ENCODE measurements around the gene ZRSR2. TPM values are rescaled to one million over a fixed set of nuclear protein-coding genes. Genes with fewer than 3 reads are reported as not detected.

The ZRSR2 gene
- total RNA-seq, 2 donors from 2014 or later, result 7.1 to 7.2 TPM

DNA sequence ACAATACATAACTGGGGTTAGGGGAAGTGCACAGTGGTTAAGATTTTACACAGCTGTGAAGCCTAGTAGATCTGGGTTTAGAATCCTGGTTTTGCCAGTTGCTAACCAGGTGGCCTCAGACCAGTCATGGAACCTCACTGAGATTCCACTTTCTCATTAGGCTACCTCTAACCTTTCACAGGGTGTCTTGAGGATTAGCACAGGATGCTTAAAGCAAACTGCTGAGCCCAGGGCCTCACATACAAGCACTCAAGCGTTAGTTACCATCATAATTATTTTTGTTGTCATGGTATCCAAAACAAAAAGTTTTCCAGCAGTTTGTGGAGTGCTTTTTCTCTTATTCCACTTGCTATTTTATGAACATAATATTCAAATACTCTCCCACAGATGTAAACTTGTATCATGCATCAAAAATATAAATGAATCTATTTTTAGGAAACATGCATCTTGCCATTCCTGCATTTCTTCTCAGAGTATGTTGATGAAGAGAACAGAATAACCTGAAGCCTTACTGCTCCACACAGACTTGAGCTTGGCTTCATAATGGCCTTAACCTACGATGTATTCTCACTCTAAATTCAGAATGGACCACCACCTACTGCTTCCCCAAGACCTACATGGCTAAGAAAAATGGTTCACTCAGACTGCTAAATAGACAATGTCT, 51.7 kb downstream of the ZRSR2 start:
- no peak for DNase-seq
- ATAC-seq, result no peak
- intact Hi-C loops (cut with DNase I), result no loop called here

DNA sequence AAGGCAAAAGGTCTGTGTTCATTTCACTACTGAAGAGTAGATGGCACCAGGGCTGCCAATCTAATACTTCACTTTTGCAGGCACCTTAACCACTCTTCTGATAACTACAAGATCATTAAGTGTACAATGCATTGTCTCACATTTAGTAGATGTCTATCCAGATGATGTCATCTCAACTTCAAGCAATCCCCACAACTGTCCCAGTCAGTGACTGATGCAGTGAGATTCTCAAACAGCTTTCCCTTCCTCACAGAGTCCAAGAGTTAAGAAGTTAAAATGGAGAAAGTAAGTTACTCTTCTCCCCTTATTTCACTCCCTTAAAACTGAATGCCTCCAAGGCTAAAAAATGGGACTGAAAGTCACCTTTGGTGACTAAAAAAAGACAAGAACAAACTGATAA, 53.7 kb downstream of the ZRSR2 start:
- intact Hi-C loops (cut with DNase I), result no loop called here
- no peak for ATAC-seq
- no peak for DNase-seq

DNA sequence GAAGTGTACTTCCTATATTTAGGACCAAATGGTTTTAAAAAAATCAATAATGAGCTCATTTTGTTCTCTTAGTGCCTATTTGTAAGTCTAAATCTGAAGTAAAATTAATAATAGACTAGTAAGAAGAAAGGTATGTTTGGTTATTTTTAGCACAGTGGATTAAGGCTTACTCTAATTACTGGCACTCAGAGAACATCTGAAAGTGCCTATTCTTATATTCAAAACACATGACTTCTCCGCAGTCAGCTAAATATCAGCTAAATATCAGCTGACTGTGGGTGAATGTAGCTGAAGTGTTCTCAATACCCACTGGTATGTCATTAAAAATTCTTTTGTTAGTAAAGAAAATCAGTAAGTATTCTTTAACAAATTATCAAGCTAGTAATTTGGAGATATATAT, 58.3 kb downstream of the ZRSR2 start:
- peak in 1 of 2 donors; percentile 34 for ATAC-seq
- DNase-seq, result no peak
- intact Hi-C loops (cut with DNase I), result no loop called here

DNA sequence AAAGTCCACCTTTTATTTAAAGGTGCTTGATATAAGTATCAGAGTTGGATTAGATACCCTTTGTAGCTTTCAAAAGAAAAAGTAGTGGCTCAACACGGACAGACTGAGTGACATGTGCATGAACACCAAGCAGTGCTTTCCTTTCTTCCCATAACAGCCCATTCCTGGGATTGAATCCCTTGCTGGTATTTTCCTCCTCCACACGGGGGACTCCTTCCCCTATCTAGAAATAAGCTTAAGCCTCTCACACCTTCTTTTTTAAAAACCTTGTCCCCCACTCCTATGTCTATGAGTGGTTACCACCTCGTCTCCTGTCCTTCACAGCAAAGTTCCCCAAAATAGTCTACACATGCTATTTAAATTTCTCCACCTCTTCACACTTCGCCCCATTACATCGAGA, 59.3 kb downstream of the ZRSR2 start:
- intact Hi-C loops (cut with DNase I), result no loop called here
- no peak for ATAC-seq
- DNase-seq, result no peak

DNA sequence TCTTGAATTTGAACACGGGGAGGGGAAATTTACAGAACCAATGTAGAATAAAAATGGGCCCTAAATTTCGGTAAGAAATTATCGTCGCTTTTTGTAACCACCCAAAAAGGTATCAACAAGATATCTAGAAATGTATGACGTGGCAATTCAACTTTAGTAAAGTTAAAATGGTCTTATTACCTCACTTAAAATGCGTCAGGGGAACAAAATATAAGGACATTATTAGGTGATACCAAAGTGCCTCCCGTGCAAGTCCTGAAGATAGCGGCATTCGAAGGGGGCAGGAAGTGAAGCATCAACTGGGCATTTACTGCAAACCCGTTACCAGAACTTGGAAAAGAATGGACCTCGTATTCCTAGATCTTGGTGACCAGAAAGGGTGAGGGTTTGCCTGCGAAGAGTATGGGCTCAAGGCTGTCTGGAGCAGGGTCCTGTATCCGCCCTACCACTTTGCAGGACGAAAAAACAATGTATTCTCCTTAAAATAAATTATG, 63.3 kb downstream of the ZRSR2 start:
- intact Hi-C loops (cut with DNase I), result no loop called here
- DNase-seq, result no peak
- ATAC-seq, result no peak

DNA sequence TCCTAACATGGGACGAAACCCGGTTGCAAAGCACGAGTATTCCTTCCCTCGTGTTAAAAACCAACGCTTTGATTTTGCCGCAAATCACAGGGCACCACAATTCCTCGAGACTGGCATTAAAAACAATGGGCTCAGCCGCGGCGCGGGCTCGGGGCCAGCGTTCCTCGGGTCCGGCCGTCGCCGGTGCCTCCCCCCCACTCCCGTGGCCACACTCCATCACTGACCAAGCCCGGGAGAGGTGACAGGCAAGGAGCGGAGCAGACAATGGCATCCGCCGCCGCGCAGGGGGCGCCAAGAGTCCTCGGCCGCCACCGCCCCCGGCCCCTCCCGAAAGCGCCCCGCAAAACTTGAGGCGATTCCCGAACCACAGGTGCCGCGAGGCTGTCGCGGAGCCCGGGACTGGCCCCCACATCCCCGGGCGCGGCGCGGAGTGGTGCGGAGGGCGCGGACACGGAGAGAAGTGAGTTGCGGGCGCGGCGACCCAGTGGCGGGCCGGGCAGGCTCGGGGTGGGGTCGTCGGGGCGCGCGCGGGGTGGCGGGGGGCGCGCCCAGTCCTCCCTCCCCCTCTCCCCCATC, 63.9 kb downstream of the ZRSR2 start:
- peak; percentile 70 for DNase-seq
- ATAC-seq, result peak; percentile 41 to 43
- intact Hi-C loops (cut with DNase I), result no loop called here

DNA sequence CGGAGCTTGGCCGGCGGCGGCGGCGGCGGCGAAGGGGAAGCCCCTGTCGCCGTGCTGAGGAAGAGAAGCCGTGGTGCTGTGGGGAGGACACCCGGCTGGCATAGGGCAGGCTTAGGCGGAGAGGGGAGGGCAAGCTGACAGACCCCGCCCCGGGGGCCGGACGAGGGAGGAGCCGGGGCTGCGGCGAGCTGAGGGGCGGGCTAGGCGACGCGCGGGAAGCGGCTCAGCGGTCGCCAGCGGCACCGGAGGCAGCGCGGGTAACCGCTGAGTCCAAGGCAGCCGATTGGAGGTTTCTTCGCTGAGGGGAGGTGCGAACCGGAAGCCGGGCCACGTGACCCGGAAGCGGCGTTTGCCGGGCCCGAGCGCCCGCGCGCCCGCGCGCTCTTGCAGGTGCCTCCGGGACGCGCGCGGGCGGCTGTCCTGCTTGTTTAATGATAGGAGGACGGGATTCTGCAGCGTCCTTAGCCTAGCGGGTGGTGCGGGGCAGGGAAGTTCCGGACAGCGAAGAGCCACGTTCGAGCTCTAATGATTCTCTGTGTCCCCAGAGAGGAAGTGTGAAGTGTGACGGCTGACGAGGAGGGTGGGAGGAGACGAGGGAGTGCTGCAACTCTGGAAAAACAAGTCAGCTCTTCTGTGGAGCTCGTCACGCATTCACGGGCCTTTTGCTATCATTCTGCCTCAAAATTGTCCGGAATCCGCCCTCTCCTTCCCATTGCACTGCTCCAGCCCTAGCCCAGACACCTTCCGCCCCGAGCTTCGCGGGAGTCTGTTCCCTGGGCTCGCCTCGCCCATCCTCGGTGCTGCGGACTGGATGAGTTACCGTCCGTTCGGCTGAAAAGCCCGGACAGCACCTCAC, 64.7 kb downstream of the ZRSR2 start, which contains the start of gene AP1S2:
Gene AP1S2, minus strand, starts transcription at position 102 of the 856 bp plus-strand sequence. CDS start 2,289 bp downstream, outside the sequence.
- DNase-seq (peak; percentile 95), ATAC-seq (peak; percentile 98 to 99)
- intact Hi-C loops (cut with DNase I), result no loop called here

DNA sequence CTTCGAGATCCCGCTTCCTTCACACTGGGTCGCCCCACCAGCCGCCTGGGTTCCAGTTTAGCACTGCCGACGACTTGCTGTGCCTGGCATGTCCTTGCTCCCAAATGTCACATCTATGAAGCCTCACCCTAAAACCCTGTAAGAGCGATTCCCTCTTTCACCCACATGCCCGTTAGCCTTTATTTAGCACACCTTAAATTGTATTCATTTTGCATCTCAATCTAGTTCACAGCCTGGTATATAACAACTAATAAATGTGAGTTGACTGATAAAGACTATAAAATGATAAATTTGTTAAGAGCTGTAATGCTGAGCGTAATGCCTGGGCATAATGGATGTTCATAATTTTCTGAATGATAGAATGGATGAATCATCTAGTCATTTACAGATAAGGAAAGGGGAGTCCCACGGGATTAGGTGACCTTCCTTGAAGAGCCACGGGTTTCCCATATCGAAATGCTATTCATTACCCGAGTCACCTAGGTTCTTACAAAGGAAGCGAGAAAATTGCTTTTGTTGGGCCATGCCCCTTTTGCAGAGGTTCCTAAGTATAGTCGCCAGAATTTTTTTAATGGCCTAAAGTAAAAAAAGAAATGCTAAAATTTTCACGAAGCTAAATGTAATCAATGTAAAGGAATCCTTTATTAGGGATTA, 65.4 kb downstream of the ZRSR2 start:
- no peak for ATAC-seq
- intact Hi-C loops (cut with DNase I), result no loop called here
- DNase-seq, result no peak

DNA sequence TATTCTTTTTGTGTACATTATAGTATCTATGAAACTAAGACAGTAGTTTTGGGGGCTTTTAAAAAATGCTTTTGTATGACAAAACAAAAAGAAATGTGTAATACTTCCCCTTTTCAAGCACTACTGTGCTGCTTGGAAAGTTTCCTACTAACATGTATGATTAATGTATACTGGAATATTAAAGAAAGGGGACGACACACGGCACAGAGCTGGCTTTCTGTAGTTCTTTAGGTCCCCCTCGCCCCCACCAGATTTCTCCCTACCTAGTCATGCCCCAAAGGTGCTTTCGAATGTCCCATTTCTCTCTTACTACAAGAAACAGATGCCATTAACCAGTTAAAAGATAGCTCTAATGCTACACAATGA, 65.9 kb downstream of the ZRSR2 start:
- intact Hi-C loops (cut with DNase I), result no loop called here
- DNase-seq (no peak), ATAC-seq (no peak)

DNA sequence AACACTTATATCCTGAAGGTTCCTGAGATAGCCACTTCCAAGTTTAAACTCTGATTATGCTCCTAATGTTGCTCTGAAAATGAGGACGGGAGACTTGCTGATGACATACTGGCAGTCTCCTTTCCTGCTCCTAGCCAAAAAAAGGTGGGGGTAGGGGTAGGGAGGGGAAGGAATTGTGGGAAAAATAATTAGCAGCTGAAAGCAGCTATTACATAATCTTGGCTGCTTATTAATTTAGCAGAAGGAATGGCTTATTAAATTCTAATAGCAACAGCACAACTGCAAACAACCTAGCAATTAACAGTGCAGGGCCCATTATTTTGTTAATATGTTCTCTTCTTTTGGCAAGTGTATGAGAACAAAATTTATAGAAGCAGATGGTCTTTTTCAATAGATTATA, 66.4 kb downstream of the ZRSR2 start:
- DNase-seq (no peak), ATAC-seq (no peak)
- intact Hi-C loops (cut with DNase I), result no loop called here

DNA sequence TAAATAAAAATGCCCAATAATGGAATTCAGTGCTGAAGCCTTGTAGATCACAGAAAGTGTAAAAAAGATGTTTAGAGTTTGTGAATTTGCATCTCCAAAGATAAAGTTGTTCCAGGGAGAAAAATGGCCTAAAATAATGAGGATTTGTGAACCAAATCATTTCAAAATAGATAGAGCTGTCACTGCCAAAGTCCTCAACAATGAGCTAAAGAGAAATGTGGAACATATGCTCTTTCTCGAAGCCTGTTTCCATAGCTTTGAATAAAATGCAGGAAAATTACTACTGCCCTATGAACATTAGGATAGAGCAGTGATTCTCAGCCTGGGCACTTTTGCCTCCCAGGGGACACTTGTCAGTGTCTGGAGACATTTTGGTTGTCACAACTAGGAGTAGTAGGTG, 67.8 kb downstream of the ZRSR2 start:
- DNase-seq (no peak), ATAC-seq (no peak)
- intact Hi-C loops (cut with DNase I), result no loop called here

DNA sequence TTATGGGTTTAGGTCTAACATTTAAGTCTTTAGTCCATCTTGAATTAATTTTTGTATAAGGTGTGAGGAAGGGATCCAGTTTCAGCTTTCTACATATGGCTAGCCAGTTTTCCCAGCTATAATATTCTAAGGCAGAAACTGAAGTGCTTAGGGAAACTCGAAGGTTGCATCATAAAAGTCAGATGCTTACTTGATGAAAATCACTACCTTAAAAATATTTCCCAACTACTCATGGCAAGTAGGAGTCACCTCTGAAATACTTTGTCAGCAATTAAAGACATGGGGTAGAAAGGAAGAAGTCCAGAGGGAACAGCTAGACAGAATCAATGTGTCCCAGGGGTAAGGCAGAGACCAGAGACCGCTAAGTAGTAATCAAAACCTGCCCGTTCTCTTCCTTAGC, 70.6 kb downstream of the ZRSR2 start:
- no peak for DNase-seq
- intact Hi-C loops (cut with DNase I), result no loop called here
- no peak for ATAC-seq

DNA sequence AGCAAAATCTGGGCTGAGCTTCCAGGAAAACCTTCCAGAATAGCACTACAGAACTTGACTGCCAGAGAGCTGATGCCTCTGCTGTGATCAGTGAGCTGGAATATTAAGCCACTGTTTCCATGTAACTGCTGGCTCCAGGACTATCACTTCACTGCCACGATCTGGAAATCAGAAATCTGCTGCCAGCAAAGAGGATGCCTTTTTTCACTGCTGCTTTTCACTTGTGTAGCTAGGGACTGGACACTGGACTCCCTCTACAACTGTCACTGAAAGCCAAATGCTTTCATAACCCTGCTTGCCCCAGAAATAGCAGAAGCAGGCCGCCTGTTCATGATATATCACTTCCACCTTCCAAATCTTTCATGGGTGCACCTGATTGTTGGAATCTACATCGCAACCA, 73.7 kb downstream of the ZRSR2 start:
- intact Hi-C loops (cut with DNase I), result no loop called here
- DNase-seq (no peak), ATAC-seq (peak in 1 of 2 donors; percentile 47)

DNA sequence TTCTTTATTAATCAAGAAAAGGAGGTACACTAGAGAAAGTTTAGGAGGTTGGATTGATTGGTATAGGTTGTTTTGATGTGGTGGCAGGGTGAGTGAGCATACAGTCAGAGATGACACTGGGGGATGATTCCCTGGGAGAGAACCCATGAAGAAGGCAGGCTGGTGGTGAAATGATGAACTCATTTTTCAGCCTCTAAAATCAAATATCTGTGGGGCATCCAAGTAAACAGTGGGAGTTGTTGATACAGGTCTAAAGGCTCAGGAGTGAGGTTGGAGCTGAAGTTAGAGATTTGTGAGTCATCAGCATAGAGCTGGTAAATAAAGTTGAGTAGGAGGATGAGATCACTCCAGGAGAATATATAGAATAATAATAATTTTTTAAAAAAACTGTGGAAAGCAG, 74.3 kb downstream of the ZRSR2 start:
- intact Hi-C loops (cut with DNase I), result no loop called here
- DNase-seq, result no peak
- ATAC-seq, result no peak

DNA sequence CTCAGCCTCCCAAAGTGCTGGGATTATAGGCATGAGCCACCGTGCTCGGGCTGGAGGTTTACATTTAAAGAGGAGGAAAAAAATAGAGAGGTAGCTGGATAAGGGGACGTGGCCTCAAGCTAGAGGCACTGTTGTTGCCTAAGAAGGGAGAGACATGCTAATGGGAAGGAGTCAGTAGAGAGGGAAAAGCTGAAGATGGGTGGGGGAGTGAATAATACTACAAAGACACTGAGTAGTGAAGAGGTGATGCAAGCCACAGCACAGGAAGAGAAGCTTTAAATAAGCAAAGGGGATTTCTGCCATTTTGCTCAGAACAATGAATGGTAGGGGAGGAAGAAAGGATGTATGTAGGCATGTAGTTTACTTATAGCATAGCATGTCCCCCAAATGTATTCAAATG, 75.9 kb downstream of the ZRSR2 start:
- no peak for DNase-seq
- intact Hi-C loops (cut with DNase I), result no loop called here
- no peak for ATAC-seq

DNA sequence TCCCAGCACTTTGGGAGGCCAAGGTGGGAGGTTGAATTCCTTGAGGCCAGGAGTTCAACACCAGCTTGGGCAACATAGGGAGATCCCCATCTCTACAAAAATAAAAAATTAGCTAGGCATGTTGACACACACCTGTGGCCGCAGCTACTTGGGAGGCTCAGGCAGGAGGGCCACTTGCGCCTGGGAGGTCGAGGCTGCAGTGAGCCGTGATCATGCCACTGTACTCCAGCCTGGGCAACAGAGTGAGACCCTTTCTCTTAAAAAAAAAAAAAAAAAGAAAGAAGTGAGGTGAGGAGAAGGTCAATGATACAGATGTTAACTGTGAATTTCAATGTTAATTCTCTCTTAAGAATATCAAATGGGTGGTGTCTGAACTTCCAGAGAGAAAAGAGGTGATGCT, 79.4 kb downstream of the ZRSR2 start:
- ATAC-seq, result no peak
- no peak for DNase-seq
- intact Hi-C loops (cut with DNase I), result no loop called here

DNA sequence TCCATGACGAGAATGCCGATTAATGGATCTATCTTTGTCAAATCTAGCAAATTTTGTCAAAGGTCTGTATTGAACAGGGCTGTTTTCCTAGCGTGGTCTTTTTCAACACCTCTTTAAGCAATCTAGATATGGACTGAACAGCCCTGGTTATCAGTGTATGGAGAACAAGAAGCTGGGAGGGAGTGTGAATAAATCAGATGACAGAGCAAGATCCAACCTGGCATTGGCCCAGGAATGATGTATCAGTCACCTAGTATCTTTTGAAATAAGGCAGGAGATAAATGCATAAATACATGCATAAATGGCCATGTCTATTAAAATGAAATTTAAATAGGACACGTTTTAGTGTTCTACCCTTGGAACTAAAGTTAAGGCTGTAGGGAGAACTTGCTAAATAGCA, 80.0 kb downstream of the ZRSR2 start:
- intact Hi-C loops (cut with DNase I), result no loop called here

More for the DNA sequence above, 80.0 kb downstream of the ZRSR2 start:
- no peak for ATAC-seq
- DNase-seq, result no peak

All from left cardiac atrium (tissue), 4 donors.